ENCODE data around the gene MKS1. TPM values are rescaled to one million over a fixed set of nuclear protein-coding genes. Genes with fewer than 3 reads are reported as not detected.

Gene MKS1
- polyA plus RNA-seq, 1 donor from 2014 or later = 32.9 TPM

DNA sequence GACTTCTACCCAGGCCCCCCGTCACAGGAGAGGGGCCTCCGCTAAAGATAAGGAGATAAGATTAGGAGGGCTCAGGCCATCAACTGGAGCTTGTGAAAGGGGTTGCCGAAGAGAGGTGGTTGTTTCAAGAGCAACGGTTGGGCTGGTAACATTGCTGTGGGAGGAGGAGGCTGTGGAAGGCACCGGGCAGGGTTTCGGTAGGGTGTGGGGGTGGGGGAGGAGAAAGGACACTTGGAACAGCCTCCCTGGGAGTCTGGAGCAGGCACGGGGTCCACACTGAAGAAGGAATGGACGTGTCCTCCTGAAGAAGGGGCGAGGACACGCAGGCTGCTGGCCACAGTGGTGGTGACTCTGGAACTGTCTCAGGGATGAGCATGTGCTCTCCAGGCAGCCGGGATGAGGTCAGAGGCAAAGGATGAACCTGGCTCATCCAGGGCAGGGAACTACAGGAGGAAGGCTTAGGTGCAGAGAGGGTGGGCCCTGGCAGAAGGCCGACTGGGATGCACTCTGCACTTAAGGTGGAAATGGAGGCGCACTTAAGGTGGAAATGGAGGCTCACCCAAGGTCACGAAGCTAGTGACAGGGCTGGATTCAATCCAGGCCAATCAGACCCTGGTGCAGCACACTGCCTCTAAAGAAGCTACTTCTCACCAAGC is 27.7 kb downstream of the MKS1 start:
- H3K36me3 ChIP-seq (ENCODE audit: insufficient read depth, low read length) = no peaks in the 10 kb centered on the region
- no peaks in the 10 kb centered on the region for H3K79me2 ChIP-seq (replicated peaks; ENCODE audit: insufficient read depth, low read length)
- H3K4me3 ChIP-seq (ENCODE audit: low read length) = no peak overlapping the region
- no peak overlapping the region for H3K9ac ChIP-seq (ENCODE audit: low read length)
- no peaks in the 10 kb centered on the region for H3K27me3 ChIP-seq (ENCODE audit: insufficient read depth, low read depth, low read length)
- H2AFZ ChIP-seq (ENCODE audit: low read depth, low read length) = no peak overlapping the region
- H3K9me3 ChIP-seq (ENCODE audit: low read length) = no peaks in the 10 kb centered on the region
- no peaks in the 10 kb centered on the region for H3F3A ChIP-seq (ENCODE audit: insufficient read depth, low read length, poor library complexity, severe bottlenecking)
- TF ChIP-seq MXI1 (conservative IDR thresholded peaks at IDR 0.05; ENCODE audit: poor library complexity, severe bottlenecking) (no peak), SMC3 (conservative IDR thresholded peaks at IDR 0.05; ENCODE audit: poor library complexity) (no peak), POLR2AphosphoS5 (IDR thresholded peaks at IDR 0.05) (no peak), EZH2 (IDR thresholded peaks at IDR 0.05; ENCODE audit: borderline replicate concordance, insufficient read depth, low read length, poor library complexity, severe bottlenecking) (no peak), EP300 (conservative IDR thresholded peaks at IDR 0.05; ENCODE audit: poor library complexity, severe bottlenecking) (no peak), RAD21 (conservative IDR thresholded peaks at IDR 0.05) (no peak), TAF1 (IDR thresholded peaks at IDR 0.05; ENCODE audit: low read depth) (no peak)
- TF ChIP-seq, protein P1, sequence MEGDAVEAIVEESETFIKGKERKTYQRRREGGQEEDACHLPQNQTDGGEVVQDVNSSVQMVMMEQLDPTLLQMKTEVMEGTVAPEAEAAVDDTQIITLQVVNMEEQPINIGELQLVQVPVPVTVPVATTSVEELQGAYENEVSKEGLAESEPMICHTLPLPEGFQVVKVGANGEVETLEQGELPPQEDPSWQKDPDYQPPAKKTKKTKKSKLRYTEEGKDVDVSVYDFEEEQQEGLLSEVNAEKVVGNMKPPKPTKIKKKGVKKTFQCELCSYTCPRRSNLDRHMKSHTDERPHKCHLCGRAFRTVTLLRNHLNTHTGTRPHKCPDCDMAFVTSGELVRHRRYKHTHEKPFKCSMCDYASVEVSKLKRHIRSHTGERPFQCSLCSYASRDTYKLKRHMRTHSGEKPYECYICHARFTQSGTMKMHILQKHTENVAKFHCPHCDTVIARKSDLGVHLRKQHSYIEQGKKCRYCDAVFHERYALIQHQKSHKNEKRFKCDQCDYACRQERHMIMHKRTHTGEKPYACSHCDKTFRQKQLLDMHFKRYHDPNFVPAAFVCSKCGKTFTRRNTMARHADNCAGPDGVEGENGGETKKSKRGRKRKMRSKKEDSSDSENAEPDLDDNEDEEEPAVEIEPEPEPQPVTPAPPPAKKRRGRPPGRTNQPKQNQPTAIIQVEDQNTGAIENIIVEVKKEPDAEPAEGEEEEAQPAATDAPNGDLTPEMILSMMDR (IDR thresholded peaks at IDR 0.05; ENCODE audit: poor library complexity, severe bottlenecking) = no peak
- TF ChIP-seq, protein P2, sequence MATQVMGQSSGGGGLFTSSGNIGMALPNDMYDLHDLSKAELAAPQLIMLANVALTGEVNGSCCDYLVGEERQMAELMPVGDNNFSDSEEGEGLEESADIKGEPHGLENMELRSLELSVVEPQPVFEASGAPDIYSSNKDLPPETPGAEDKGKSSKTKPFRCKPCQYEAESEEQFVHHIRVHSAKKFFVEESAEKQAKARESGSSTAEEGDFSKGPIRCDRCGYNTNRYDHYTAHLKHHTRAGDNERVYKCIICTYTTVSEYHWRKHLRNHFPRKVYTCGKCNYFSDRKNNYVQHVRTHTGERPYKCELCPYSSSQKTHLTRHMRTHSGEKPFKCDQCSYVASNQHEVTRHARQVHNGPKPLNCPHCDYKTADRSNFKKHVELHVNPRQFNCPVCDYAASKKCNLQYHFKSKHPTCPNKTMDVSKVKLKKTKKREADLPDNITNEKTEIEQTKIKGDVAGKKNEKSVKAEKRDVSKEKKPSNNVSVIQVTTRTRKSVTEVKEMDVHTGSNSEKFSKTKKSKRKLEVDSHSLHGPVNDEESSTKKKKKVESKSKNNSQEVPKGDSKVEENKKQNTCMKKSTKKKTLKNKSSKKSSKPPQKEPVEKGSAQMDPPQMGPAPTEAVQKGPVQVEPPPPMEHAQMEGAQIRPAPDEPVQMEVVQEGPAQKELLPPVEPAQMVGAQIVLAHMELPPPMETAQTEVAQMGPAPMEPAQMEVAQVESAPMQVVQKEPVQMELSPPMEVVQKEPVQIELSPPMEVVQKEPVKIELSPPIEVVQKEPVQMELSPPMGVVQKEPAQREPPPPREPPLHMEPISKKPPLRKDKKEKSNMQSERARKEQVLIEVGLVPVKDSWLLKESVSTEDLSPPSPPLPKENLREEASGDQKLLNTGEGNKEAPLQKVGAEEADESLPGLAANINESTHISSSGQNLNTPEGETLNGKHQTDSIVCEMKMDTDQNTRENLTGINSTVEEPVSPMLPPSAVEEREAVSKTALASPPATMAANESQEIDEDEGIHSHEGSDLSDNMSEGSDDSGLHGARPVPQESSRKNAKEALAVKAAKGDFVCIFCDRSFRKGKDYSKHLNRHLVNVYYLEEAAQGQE (IDR thresholded peaks at IDR 0.05; ENCODE audit: borderline replicate concordance) = no peak
- no peak overlapping the region for H3K4me2 ChIP-seq (ENCODE audit: low read length)
- no peaks in the 10 kb centered on the region for H4K20me1 ChIP-seq (ENCODE audit: insufficient read depth)
- no peaks in the 10 kb centered on the region for H3K9me2 ChIP-seq (ENCODE audit: insufficient read depth, low read length)
- no peak overlapping the region for H3K27ac ChIP-seq (ENCODE audit: low read length)

DNA sequence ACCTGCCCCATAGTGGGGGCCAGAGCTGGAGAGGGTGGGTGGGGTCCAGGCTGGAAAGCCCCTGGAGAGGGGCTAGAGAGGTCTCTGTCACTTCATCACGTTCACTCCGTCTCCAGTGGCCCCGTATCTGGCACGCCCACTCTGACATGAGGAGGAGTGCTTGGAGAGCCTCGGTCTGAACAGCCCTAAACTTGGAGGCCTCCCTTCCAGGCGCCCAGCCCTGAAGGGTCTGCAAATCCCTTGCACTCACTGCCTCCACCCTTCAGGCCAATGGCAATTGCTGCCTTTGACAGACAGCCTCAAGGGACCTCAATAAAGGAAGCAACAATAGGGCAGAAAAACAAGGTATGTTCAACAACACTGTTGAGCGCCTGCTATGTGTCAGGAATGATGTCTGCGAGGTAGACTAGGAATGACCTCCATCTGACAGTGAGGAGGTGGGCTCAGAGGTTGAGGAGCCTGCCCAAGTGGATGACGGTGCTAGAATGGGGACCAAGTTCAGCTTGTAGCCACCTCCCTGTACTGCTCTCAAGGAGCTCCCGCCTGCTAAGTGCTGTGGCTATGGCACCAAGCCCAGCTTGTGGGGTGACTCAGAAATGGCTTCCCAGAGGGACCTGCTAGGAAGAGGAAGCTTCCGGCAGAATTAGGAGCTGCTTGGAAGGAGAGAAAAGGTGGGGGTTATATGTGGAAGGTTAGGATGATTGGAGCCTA is 29.5 kb downstream of the MKS1 start:
- H3K79me2 ChIP-seq (replicated peaks; ENCODE audit: insufficient read depth, low read length) = no peaks in the 10 kb centered on the region
- H3K4me3 ChIP-seq (ENCODE audit: low read length) = no peak overlapping the region
- H3K9me3 ChIP-seq (ENCODE audit: low read length) = no peaks in the 10 kb centered on the region
- no peaks in the 10 kb centered on the region for H3F3A ChIP-seq (ENCODE audit: insufficient read depth, low read length, poor library complexity, severe bottlenecking)
- no peak overlapping the region for H3K9ac ChIP-seq (ENCODE audit: low read length)
- no peaks in the 10 kb centered on the region for H4K20me1 ChIP-seq (ENCODE audit: insufficient read depth)
- H3K36me3 ChIP-seq (ENCODE audit: insufficient read depth, low read length) = no peaks in the 10 kb centered on the region
- no peaks in the 10 kb centered on the region for H3K27me3 ChIP-seq (ENCODE audit: insufficient read depth, low read depth, low read length)
- no peak overlapping the region for H3K4me2 ChIP-seq (ENCODE audit: low read length)
- TF ChIP-seq EP300 (conservative IDR thresholded peaks at IDR 0.05; ENCODE audit: poor library complexity, severe bottlenecking) (no peak), POLR2AphosphoS5 (IDR thresholded peaks at IDR 0.05) (no peak), RAD21 (conservative IDR thresholded peaks at IDR 0.05) (no peak), EZH2 (IDR thresholded peaks at IDR 0.05; ENCODE audit: borderline replicate concordance, insufficient read depth, low read length, poor library complexity, severe bottlenecking) (no peak), MXI1 (conservative IDR thresholded peaks at IDR 0.05; ENCODE audit: poor library complexity, severe bottlenecking) (no peak), SMC3 (conservative IDR thresholded peaks at IDR 0.05; ENCODE audit: poor library complexity) (no peak), TAF1 (IDR thresholded peaks at IDR 0.05; ENCODE audit: low read depth) (no peak)
- TF ChIP-seq, protein P1 (IDR thresholded peaks at IDR 0.05; ENCODE audit: poor library complexity, severe bottlenecking) = no peak
- TF ChIP-seq, protein P2 (IDR thresholded peaks at IDR 0.05; ENCODE audit: borderline replicate concordance) = no peak
- H2AFZ ChIP-seq (ENCODE audit: low read depth, low read length) = no peak overlapping the region
- H3K9me2 ChIP-seq (ENCODE audit: insufficient read depth, low read length) = no peaks in the 10 kb centered on the region
- H3K27ac ChIP-seq (ENCODE audit: low read length) = no peak overlapping the region
